CD4-positive, alpha-beta T cell treated with Interleukin-6 for 4 hours (primary cell): Measurements from ENCODE around the gene ATAD1.
"Not testable (repeated sequence)": the region's sequence is repeated elsewhere in the genome, so short reads cannot be mapped to it uniquely, and the experiment has no call there.

ENCODE experiments used
- DNase-seq: peaks from one replicate; pipeline ENCODE4 v3.0.0-alpha.2; 2020; ENCODE audit warnings: mixed read lengths

Gene ATAD1

DNA sequence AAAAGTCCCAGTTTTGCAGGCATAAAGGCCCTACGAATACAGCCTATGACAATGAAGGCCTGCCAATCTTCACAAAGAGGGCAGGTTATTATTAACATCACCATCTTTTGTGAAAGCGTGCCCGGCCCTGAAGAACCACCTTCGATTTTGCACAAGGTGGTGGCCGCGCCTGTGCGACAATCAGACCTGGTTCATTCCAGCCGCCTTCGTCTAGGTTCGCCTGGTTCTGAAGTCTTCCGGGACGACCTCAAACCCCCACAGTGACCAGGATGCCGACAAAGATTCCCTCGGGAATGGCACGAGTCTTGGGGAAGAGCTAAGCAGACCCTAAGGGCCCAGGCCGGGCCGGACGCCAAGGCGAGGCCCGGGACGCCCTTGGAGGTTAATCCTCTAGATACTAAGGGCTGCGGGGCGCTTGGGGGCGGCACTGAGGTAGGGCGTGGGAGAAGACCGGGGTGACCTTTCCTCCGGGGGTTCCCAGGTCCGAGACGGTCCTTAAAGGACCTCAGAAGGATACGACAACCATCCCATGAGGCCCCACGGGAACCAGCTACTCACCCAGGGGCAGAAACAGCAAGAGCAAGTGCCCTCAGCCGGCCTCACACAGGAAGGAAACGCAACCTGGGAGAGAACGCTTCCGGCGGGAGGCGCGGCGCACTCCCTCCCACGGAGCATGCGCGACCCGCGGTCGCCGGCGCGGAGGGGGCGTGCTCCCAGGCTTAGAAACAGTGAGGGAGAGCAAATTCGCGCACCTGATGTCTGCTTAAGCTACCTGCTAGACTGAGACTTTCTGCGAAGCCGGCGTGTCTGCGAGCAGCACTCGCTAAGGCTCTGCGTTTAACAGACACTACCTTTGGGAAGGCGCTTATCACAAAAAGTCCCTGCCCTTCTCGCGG lies at the start of gene ATAD1:
Gene ATAD1, minus strand, starts transcription at position 618 of the 896 bp plus-strand sequence. CDS start 3,627 bp downstream, outside the sequence.
- peak; percentile 90 for DNase-seq

- DNase-seq = no peak
Measured at GRCh38 chr10:87867453-87867852, 49.4 kb upstream of the ATAD1 start.

DNA sequence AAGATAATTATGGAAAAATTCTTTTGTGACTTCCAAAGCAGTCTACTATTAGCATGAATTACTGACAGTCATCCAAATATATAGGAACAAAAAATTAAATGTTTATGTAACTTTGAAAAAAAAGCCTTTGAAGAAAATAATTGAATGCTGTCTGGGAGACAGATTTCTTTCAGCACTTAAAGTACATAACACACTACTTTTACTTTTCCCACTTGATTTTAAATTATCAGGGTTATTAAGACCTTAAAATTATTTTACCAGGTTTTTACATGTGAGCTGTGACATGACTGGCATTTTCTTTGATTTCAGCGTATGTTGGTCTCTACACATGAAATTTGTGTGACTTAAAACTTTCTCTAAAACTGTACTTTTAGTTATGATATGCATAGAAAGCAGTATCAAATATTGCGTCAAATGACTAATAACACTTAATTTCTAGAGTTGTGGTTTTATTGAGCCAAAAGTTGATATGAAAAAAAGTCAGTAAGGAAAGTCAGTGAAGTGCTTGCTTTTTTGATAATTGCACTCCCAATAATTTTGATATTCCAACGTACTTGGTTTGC lies 48.5 kb upstream of the ATAD1 start:
- no peak for DNase-seq

DNA sequence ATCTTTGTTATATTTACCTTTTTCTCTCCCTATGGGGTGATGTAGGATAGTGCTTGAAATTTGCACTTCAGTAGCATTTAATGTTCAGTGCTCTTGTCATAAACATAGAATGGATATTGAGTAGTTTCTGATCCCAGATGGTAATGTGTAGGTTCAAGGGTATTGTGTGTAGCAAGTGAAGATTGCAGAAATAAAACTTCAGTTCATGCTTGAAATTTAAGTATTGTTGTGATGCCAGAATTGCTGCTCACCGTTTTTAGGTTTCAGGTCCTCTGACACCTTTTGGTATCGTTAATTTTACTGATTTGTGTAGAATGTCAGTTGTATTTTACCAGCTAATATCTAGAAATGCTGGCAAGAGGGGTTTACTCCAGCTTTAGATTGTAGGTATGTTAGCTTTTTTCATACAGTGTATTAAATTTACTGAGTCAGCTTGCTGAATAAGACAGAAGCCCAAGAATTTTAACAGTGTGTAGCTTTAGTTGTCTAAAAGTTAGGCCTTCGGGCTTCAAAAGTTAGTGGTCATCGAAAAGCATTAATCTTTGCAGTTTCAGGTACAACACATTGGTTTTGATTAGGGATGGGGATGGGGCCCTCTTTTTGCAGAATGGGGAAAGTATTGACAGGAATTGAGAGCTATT lies 47.3 kb upstream of the ATAD1 start:
- DNase-seq = no peak

DNA sequence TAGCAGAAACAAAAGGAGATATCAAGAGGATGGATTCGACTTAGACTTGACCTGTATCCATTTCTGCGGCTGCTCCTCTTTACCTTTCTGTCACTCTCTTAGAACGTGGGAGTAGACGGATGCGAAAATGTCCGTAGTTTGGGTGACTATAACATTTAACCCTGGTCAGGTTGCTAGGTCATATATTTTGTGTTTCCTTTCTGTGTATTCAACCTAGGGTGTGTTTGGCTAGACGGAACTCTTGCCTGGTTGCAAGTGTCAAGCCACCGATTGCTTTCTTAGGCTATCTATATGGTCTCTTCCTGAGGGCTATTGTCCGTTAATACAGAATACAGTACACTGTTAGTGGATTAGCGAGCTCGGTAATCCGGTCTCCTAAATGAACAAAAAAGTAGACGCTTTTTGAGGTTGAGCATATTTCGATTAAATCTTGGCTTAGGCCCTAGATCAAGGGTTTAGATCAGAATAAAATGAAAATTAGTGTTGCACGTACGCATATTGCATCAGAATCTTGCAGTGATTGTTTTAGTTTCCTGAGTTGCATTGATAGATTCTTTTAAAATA lies 46.6 kb upstream of the ATAD1 start:
- no peak for DNase-seq

DNA sequence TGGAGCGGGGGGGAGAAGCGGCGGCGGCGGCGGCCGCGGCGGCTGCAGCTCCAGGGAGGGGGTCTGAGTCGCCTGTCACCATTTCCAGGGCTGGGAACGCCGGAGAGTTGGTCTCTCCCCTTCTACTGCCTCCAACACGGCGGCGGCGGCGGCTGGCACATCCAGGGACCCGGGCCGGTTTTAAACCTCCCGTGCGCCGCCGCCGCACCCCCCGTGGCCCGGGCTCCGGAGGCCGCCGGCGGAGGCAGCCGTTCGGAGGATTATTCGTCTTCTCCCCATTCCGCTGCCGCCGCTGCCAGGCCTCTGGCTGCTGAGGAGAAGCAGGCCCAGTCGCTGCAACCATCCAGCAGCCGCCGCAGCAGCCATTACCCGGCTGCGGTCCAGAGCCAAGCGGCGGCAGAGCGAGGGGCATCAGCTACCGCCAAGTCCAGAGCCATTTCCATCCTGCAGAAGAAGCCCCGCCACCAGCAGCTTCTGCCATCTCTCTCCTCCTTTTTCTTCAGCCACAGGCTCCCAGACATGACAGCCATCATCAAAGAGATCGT lies 46.0 kb upstream of the ATAD1 start:
- DNase-seq = peak; percentile 29

DNA sequence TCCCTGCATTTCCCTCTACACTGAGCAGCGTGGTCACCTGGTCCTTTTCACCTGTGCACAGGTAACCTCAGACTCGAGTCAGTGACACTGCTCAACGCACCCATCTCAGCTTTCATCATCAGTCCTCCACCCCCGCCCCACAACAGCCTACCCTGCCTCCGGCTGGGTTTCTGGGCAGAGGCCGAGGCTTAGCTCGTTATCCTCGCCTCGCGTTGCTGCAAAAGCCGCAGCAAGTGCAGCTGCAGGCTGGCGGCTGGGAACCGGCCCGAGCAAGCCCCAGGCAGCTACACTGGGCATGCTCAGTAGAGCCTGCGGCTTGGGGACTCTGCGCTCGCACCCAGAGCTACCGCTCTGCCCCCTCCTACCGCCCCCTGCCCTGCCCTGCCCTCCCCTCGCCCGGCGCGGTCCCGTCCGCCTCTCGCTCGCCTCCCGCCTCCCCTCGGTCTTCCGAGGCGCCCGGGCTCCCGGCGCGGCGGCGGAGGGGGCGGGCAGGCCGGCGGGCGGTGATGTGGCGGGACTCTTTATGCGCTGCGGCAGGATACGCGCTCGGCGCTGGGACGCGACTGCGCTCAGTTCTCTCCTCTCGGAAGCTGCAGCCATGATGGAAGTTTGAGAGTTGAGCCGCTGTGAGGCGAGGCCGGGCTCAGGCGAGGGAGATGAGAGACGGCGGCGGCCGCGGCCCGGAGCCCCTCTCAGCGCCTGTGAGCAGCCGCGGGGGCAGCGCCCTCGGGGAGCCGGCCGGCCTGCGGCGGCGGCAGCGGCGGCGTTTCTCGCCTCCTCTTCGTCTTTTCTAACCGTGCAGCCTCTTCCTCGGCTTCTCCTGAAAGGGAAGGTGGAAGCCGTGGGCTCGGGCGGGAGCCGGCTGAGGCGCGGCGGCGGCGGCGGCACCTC lies 45.3 kb upstream of the ATAD1 start, which contains the start of the genes KLLN and PTEN:
Gene KLLN, minus strand, starts transcription at position 481 of the 891 bp plus-strand sequence. CDS start 1,046 bp downstream, outside the sequence.
Gene PTEN, plus strand, starts transcription at position 573 of the 891 bp plus-strand sequence. CDS start 845 bp downstream, outside the sequence.
- peak; percentile 85 for DNase-seq

DNA sequence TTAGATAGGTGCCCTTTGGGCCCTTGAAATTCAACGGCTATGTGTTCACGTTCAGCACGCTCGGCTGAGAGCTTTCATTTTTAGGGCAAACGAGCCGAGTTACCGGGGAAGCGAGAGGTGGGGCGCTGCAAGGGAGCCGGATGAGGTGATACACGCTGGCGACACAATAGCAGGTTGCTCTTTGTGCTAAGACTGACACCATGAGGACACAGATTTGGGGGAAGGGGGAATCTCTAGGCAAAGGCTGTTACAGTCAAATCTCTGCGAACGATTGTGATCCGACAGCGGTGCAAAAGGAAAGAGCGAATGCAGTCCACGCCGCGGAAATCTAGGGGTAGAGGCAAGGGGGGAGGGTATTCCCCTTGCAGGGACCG lies 44.6 kb upstream of the ATAD1 start:
- DNase-seq = peak; percentile 78

- peak; percentile 95 for DNase-seq
Measured at GRCh38 chr10:87861953-87862678, 44.1 kb upstream of the ATAD1 start.

- DNase-seq = peak; percentile 22
Measured at GRCh38 chr10:87861566-87861952, 43.5 kb upstream of the ATAD1 start.

GRCh38 chr10:87860816-87861403 lies 42.9 kb upstream of the ATAD1 start:
- no peak for DNase-seq

DNA sequence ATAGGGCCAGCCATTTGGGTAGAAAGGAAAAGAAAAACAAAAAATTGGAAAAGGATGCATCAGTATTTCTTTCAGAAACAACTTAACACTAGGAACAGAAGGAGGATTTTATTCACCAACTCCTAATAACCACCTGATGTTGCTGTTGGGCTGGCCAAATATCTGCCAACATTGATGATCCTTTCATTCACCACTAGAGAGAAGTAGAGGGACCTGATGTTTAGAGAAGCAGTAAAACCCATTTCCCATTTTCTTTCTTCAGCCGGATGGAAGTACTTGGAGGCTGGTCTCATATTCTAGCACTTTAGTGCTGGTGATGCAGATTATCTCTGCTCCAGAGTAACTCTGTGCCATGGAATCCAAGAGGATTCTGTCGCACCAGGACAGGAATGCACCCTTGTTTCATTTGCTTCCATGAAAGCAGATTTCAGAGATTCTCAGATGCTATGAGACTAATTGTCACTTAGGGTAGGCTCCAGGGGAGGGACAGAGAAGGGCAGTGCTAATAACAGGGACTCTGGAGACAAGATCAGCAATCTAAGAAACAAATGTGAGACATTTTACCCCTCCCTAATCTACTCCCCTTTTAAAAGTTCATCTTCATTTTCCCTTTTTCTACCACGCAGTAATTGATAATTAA lies 42.2 kb upstream of the ATAD1 start:
- peak; percentile 45 for DNase-seq

DNA sequence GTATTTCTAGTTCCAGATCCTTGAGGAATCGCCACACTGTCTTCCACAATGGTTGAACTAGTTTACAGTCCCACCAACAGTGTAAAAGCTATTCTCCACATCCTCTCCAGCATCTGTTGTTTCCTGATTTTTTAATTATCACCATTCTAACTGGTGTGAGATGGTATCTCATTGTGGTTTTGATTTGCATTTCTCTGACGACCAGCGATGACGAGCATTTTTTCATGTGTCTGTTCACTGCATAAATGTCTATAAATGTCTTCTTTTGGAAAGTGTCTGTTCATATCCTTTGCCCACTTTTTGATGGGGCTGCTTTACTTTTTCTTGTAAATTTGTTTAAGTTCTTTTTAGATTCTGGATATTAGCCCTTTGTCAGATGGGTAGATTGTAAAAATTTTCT lies 37.6 kb upstream of the ATAD1 start:
- not testable (repeated sequence) for DNase-seq

DNA sequence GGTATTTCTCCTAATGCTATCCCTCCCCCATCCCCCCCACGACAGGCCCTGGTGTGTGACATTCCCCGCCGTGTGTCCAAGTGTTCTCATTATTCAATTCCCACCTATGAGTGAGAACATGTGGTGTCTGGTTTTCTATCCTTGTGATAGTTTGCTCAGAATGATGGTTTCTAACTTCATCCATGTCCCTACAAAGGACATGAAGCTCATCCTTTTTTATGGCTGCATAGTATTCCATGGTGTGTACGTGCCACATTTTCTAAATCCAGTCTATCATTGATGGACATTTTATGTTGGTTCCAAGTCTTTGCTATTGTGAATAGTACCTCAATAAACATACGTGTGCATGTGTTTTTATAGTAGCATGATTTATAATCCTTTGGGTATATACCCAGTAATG lies 37.2 kb upstream of the ATAD1 start:
- DNase-seq = not testable (repeated sequence)

- no peak for DNase-seq
Measured at GRCh38 chr10:87852089-87852488, 34.1 kb upstream of the ATAD1 start.

GRCh38 chr10:87850742-87851205 lies 32.7 kb upstream of the ATAD1 start:
- DNase-seq = peak; percentile 65

GRCh38 chr10:87849001-87849400 lies 31.0 kb upstream of the ATAD1 start:
- DNase-seq = no peak

GRCh38 chr10:87847550-87847949 lies 29.5 kb upstream of the ATAD1 start:
- no peak for DNase-seq

- DNase-seq = not testable (repeated sequence)
Measured at GRCh38 chr10:87846711-87847110, 28.7 kb upstream of the ATAD1 start.

GRCh38 chr10:87846023-87846422 lies 28.0 kb upstream of the ATAD1 start:
- DNase-seq = no peak
